NCI-H1694 treated with DMSO at 0.1 percent for 48 hours (cell line): ENCODE results near the gene ACY1.

Source experiments
- DNase-seq: peaks from one replicate; lab custom pipeline; 2025; lab: John Stamatoyannopoulos, UW

The ACY1 gene

DNA sequence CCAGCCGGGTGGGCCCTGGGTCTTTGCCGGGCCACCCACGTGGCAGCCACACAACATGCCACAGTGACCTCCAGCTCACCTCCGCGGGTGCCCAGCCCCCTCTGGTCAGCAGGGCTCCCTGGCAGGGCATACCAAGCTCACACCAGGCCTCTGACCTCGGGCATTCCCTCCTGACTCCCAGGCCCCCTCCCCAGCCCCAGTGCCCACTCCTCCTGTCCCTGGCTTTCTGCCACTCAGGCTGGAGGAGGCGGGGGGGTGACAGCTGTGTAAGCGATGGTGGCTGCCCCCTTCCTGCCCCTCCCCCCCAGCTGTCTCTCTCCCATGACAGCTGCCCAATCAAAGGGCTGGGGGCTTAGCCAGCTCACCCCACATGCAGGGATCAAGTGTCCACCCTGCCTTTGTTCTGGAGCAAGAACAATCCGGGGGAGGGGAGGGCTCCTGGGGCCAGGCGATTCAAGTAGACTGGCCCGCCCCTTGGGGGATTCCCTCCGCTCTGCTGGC lies 19.3 kb upstream of the ACY1 start:
- no peak for DNase-seq

- no peak for DNase-seq
Measured at GRCh38 chr3:51964521-51964920, 18.8 kb upstream of the ACY1 start.

DNA sequence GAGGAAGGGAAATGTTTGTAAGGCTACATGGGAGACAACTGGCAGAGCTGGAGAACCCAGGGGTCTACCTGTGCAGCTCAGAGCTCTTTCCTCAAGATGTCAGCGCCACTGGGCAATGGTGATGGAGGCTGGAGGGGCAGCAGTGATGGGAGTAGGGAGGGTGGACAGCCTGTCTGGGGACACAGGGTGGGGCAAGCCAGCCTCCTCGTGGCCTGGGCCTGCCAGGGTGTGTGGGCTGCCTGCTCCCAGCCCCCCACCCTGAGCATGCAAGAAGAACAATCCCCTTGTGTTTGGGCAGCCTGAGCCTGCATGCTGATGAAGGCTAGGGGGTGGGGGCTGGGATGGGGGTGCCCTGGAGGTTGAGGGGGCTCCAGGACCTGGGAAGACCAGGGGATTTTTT lies 17.3 kb upstream of the ACY1 start:
- DNase-seq = no peak

- DNase-seq = no peak
Measured at GRCh38 chr3:51966486-51966885, 16.8 kb upstream of the ACY1 start.

DNA sequence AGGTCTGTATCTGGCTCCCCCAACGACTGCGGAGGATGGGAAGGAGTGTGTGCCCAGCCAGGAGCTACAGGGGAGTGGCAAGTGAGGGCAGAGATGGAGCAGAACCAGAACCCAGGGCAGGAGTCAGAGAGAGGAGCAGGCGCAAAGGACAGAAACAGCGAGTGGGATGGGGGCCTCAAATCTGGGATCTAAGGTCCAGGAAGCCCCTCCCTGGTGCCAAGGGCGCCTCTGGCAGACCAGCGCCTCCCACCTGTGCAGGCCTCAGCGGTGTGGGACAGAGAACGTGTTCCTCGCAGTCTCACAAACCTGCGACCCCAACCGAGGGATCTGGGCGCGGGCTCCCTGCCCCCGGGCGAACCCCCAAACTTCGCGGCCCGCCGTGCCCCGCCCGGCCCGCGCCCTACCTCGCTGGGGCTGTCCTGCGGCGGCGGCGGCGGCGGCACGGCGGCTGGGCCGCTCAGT lies 16.4 kb upstream of the ACY1 start:
- no peak for DNase-seq

DNA sequence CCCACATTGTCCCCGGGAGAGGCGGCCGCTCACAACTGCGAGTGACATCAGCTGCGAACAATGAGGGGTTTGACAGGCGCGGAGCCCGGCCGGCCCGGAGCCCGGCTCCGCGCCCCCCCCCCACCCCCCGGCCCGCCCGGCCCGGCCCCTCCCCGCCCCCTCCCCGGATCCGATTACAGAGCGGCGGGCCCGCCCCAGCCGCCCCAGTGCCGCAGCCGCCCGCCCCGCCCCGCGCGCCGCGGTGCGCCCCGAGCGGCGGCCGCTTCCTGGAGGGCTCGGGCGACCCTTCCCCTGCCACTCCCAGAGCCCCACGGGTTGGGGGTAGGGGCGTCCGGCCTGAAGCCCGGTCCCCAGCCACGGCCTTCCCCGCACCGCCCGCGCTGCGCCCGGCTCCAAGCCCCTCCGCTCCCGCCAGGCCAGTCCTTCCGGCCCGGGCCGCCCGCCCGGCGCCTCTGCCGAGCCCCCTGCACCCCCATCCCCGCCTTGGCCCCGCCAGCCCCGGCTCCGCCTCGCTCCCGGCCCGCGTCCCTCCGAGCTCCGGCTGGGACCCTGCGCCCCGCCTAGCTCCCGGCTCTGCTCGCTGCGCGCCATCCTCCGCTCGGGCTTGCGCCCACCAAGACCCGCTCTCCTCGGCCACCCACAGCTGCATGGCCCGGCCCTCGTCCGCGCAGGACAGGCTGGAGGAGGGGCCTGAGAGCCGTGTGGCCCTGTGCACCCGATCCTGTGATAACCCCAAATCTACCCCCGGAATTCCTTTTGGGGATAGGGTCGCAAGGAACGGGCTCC lies 15.8 kb upstream of the ACY1 start, which contains the start of gene PCBP4:
Gene PCBP4, minus strand, starts transcription at position 71 of the 786 bp plus-strand sequence. CDS start 6,214 bp downstream, outside the sequence.
- DNase-seq = peak; percentile 12

DNA sequence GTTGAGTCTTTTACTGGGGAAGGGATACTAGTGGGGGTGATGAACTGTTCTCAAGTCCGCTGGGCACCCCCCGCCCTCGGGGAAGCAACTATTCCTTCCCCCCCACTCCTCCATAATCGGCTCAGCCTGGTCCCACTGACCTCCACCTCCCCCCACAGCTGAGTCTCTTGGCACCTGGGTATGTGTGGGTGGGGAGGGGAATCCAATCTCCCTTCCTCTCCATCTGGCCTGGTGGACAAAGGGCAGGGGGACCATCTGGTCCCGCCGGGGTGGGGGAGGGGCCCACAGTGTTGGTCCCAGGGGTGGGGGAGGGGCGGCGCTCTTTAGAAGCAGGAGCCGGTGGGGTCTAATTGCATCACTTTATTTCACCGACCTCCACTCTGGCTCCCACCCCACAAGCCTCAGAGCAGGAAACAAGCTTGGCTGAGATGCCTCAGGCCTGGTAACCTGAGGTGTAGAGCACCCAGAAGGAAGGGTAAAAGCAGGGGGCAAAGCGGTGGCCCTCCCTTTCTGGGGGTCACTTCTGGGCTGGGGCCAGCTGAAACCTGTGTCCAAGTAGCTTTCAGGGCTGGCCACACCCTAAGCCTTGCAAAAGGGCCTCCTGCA lies 15.1 kb upstream of the ACY1 start:
- DNase-seq = no peak

- DNase-seq = no peak
Measured at GRCh38 chr3:51968883-51969678, 14.3 kb upstream of the ACY1 start.

GRCh38 chr3:51969841-51970240 lies 13.5 kb upstream of the ACY1 start:
- DNase-seq = no peak

DNA sequence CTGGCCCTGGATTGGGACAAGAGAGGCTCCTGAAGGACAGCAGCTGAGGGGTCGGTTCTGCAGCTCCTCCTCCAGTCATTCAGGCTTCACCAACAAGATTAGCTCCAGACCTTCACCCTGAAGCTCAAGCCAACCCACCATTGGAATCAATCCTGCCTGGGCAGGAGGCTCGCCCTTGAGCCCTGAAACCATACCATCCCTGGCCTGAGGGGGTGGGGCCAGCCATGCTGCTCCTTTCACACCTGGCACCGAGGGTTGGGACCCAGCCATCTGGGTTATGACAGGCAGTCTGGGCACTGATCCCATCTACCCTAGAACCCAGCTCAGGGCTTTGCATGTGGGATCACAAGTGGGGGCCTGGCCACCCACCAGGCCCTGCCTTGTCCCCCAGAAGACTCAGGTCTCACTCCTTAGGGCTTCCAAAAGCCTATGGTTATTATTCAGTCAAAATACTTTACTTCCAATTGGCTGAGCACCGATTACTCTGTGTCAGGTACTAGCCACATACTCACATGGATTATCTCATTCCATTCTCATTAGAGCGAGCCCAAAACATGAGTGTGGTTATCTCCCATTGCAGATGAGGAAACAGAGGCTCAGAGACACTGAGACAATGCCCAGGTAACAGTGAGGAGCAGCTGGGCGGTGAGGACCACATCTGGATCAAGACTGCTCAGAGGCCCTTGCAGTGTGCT lies 12.6 kb upstream of the ACY1 start:
- DNase-seq = no peak

GRCh38 chr3:51971350-51971749 lies 12.0 kb upstream of the ACY1 start:
- no peak for DNase-seq

GRCh38 chr3:51974277-51974962 lies 8.9 kb upstream of the ACY1 start:
- DNase-seq = no peak

DNA sequence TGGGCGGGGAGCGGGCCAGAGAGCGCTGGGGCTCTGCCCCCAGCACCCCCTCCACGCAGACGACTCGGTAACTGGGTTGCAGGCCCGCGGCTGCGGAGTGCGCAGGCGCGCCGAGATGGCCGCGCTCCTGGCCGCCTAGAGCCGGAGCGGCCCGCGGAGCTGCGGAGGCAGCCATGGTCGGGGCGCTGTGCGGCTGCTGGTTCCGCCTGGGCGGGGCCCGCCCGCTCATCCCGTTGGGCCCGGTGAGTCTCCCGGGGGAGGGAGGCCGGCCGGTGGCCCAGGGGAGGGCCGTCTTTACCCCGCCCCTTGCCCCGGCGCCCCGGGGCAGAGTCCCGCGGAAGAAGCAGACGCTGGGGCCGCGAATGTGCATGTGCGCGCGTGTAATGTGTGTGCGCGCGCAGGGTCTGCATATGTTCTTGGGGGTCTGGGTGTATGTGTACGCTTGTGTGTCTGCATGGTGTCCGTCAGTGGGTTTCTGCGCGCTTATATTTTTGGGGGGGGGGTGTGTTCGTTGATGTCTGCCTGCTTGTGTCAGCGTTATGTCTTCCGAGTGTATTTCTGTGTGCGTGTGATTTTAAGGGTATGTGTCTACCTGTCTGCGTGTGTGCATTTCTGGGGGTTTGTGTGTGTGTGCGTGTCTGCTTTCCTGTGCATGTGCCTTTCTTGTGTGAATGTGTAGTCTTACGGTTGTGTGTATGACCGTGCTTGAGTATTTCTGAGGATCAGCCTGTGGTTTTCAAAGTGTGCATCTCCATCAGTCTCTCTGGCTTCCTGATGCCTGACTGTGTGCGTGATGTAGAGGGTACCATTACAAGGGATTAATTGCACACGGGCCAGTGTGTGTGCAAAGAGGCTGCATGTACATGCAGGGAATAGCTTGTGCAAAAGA lies 8.1 kb upstream of the ACY1 start, which contains the start of gene ABHD14A:
Gene ABHD14A, plus strand, starts transcription at position 102 of the 889 bp plus-strand sequence. Its CDS starts 72 bp downstream, at position 174.
- no peak for DNase-seq

DNA sequence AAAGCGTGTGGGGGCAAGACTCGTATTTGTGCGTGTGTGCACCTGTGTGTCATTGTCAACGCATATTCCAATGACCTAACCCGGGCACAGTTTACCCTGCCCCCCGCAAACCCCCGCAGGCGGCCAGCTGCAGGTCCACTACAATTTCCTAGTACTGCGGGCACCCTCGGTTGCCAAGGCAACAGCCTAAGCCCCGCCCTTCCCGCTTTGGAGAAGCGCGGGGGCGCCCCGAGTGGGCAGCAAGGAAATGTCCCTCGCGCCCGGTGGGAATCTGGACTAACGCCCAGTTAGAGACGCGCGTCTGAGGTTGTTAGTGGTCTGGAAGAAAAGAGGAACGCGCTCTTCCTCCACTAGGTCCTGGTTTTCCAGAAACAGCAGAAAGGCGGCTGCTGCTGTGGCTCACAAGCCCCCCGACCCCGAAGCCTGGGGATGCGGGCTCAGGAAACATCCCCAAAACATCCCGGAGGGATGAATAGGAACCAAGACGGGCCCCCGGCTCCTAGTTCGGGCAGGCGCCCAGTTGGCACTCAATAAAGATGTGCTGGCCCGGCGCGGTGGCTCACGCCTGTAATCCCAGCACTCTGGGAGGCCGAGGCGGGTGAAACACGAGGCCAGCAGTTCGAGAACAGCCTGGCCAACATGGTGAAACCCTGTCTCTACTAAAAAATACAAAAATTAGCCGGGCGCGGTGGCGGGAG lies 7.3 kb upstream of the ACY1 start:
- no peak for DNase-seq

DNA sequence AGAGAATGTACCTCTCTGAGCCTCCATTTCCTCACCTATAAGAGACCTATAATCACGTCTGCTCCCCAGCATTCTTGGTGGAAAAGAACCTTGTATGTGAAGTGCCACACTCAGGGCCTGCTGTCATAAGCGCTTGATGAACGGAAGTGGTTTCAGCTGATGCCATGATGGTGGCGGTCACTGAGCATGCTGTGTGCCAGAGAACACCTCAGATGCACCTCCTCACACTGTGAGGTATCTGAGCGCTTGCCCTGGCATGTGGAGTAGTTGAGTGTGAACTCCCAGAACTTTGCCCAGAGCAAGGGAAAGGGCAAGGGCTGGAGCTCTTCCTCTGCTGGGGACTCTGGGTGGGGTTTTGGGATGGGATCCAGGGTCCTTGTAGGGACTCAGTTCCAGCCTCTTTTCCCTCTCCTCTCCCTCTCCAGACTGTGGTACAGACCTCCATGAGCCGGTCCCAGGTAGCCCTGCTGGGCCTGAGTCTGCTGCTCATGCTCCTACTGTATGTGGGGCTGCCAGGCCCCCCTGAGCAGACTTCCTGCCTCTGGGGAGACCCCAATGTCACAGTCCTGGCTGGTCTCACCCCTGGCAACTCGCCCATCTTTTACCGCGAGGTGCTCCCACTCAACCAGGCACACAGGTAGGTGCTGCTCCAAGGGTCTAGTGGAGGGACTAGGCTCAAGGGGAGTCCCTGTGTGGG lies 5.7 kb upstream of the ACY1 start:
- DNase-seq = no peak

GRCh38 chr3:51978143-51978502 lies 5.2 kb upstream of the ACY1 start:
- DNase-seq = no peak

DNA sequence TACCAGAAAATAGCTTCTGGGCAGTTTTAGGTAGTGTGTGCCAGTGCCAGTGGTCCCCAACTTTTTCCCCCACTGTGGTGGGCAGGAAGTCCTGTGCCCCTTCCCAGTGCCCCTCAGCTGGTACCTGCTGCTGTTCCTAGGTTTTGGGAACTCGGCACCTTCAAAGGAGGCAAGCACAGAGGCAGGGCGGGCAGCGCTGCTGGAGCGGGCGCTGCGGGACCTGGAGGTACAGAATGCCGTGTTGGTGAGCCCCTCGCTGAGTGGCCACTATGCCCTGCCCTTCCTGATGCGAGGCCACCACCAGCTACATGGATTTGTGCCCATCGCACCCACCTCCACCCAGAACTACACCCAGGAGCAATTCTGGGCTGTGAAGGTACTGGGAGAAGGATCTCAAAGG lies 3.1 kb upstream of the ACY1 start:
- DNase-seq = no peak

- no peak for DNase-seq
Measured at GRCh38 chr3:51982352-51982837, 940 bp upstream of the ACY1 start.
